PFSK-1 (cell line): ENCODE data around the gene PIP5KL1.

Experiments used
- FOXP2 ChIP-seq: optimal IDR thresholded peaks from 2 replicates; pipeline ENCODE3; 2011; ENCODE audit warnings: borderline replicate concordance, control low read depth, inconsistent platforms; ENCODE audit not compliant: insufficient read depth; ENCODE audit errors: extremely low read length, extremely low read depth
- POLR2AphosphoS5 ChIP-seq: IDR thresholded peaks from 2 replicates; pipeline ENCODE4 v1.6.1; 2012; ENCODE audit warnings: low read depth, mild to moderate bottlenecking, control low read depth, low read length, moderate library complexity
- REST ChIP-seq, 2 experiments: IDR thresholded peaks; 2 replicates each; pipeline versions ENCODE4 v1.6.1 to v1.8.0; 2011 to 2012; ENCODE audit warnings: low read depth in 2 of 2, low read length in 2 of 2, control low read depth in 1 of 2, inconsistent platforms in 1 of 2, mild to moderate bottlenecking in 1 of 2, moderate library complexity in 1 of 2; ENCODE audit not compliant: insufficient read depth in 1 of 2
- SIN3A ChIP-seq: IDR thresholded peaks from 2 replicates; pipeline ENCODE4 v1.6.1; 2012; ENCODE audit warnings: mild to moderate bottlenecking, low read length, moderate library complexity, borderline replicate concordance; ENCODE audit not compliant: insufficient read depth
- TAF1 ChIP-seq: IDR thresholded peaks from 2 replicates; pipeline ENCODE4 v1.6.1; 2012; ENCODE audit warnings: low read length, control low read depth, borderline replicate concordance; ENCODE audit not compliant: insufficient read depth

PIP5KL1 gene

GRCh38 chr9:127898433-127899127 lies 32.0 kb downstream of the PIP5KL1 start:
- TF ChIP-seq TAF1: no peak
- no peak for TF ChIP-seq FOXP2
- no peak for TF ChIP-seq SIN3A
- TF ChIP-seq REST (IDR thresholded peaks at IDR 0.05; ENCODE audit: insufficient read depth in 1 of 2, low read depth in 2 of 2, low read length in 2 of 2): no peak
- TF ChIP-seq POLR2AphosphoS5: no peak

- no peak for TF ChIP-seq REST (IDR thresholded peaks at IDR 0.05; ENCODE audit: insufficient read depth in 1 of 2, low read depth in 2 of 2, low read length in 2 of 2)
- no peak for TF ChIP-seq TAF1
- 0 out of 2 replicates have a peak, but pooled peaks have one; percentile 69 for TF ChIP-seq SIN3A
- TF ChIP-seq POLR2AphosphoS5: peak; percentile 42; the same call in 1 of the 2 replicates
- no peak for TF ChIP-seq FOXP2
Observed at GRCh38 chr9:127897193-127897692, 33.3 kb downstream of the PIP5KL1 start.

GRCh38 chr9:127896395-127897192 lies 34.0 kb downstream of the PIP5KL1 start:
- TF ChIP-seq POLR2AphosphoS5: no peak
- TF ChIP-seq REST (IDR thresholded peaks at IDR 0.05; ENCODE audit: insufficient read depth in 1 of 2, low read depth in 2 of 2, low read length in 2 of 2): no peak
- no peak for TF ChIP-seq SIN3A
- TF ChIP-seq FOXP2: no peak
- TF ChIP-seq TAF1: no peak

- TF ChIP-seq SIN3A (no peak), POLR2AphosphoS5 (no peak), FOXP2 (no peak), REST (IDR thresholded peaks at IDR 0.05; ENCODE audit: insufficient read depth in 1 of 2, low read depth in 2 of 2, low read length in 2 of 2) (no peak), TAF1 (no peak)
Observed at GRCh38 chr9:127895811-127896210, 34.8 kb downstream of the PIP5KL1 start.

- no peak for TF ChIP-seq FOXP2
- no peak for TF ChIP-seq SIN3A
- no peak for TF ChIP-seq REST (IDR thresholded peaks at IDR 0.05; ENCODE audit: insufficient read depth in 1 of 2, low read depth in 2 of 2, low read length in 2 of 2)
- no peak for TF ChIP-seq TAF1
- TF ChIP-seq POLR2AphosphoS5: no peak
Observed at GRCh38 chr9:127893392-127893791, 37.2 kb downstream of the PIP5KL1 start.
